ENCODE data around the gene KLKB1.

GRCh38 chr4:186291256-186291890, 64.1 kb downstream of the KLKB1 start:
- TF ChIP-seq CTCF (conservative IDR thresholded peaks at IDR 0.05 in 1 of 2, IDR thresholded peaks at IDR 0.05 in 1 of 2; ENCODE audit: low read depth in 1 of 2, low read length in 2 of 2): no peak
- TF ChIP-seq EZH2 (IDR thresholded peaks at IDR 0.05; ENCODE audit: low read length, missing control alignments): no peak

Measured in fibroblast of lung (primary cell).